GM20000 (cell line): Measurements from ENCODE around the gene IQGAP2.
"Not testable (repeated sequence)": the region's sequence is repeated elsewhere in the genome, so short reads cannot be mapped to it uniquely, and the experiment has no call there.

Experiments
- DNase-seq: peaks from one replicate; pipeline ENCODE4 v3.0.0; 2012; ENCODE audit warnings: low spot score
- TF ChIP-seq, protein P1 (sequence below): IDR thresholded peaks from 2 replicates; pipeline ENCODE4 v1.5.1; 2012; ENCODE audit warnings: mild to moderate bottlenecking, control low read depth; ENCODE audit errors: extremely low read depth, missing control alignments

IQGAP2 gene

DNA sequence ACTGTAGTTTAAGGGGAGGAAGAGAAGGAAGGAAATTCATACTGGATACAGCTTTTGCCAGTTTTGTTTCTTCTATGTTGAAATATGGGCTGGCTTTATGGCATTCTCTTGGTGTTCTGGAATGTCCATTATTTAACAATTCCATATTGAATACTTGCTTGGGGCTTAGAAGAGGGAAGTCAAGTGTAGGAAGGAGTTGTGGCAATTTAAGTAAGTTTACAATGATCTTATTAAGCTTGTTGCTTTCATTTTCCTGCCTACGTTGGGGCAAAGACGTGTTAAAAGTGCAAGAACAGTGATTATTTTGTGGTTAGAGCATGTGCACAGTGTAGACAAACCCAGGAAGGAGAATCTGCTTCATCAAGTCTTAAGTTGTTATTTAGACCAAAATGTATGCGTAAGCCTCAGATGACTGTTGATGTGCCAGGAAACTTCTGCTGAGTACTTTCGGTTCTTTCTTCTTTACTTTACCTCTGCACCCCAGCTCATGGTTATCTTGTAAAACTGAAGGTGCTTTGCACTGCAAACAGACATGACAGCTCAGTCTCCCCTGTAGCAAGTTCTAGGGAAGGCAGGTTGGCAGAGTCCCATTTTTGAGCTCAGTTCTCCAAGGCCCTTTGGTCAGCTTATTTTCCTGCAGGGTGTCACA, 144.3 kb downstream of the IQGAP2 start:
- TF ChIP-seq, protein P1, sequence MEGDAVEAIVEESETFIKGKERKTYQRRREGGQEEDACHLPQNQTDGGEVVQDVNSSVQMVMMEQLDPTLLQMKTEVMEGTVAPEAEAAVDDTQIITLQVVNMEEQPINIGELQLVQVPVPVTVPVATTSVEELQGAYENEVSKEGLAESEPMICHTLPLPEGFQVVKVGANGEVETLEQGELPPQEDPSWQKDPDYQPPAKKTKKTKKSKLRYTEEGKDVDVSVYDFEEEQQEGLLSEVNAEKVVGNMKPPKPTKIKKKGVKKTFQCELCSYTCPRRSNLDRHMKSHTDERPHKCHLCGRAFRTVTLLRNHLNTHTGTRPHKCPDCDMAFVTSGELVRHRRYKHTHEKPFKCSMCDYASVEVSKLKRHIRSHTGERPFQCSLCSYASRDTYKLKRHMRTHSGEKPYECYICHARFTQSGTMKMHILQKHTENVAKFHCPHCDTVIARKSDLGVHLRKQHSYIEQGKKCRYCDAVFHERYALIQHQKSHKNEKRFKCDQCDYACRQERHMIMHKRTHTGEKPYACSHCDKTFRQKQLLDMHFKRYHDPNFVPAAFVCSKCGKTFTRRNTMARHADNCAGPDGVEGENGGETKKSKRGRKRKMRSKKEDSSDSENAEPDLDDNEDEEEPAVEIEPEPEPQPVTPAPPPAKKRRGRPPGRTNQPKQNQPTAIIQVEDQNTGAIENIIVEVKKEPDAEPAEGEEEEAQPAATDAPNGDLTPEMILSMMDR = no peak

DNA sequence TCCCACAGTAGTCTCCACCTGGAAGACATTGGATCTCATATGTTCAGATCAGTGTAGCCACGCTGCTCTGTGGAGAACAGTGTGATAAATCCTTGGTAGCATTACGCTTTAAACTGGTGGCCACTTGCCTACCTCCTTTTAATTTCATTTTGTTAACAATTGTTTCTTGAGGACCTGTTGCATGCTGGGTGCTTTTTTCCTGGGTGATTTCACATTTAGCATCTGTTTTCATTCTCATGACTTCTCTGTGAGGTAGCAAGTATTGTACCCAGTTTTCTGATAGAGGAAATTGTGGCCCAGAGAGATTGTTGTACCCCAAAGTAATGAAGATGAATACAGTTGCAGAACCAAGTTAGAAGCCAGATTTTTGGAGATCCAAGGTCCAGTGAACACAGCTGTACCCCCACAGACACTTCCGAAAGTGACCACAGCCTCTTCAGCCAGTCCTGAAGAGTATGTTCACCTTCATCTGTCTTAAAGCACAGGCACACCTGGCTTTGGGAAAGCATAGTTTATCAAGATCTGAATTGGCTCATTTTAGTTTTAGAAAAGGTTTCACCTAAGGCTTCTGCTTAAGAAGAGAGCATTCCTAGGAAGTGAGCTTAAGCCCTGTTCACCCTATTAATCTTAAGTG, 144.9 kb downstream of the IQGAP2 start:
- TF ChIP-seq, protein P1 = no peak
- DNase-seq = no peak

More for the DNA sequence above, 144.3 kb downstream of the IQGAP2 start:
- peak; percentile 70 for DNase-seq

DNA sequence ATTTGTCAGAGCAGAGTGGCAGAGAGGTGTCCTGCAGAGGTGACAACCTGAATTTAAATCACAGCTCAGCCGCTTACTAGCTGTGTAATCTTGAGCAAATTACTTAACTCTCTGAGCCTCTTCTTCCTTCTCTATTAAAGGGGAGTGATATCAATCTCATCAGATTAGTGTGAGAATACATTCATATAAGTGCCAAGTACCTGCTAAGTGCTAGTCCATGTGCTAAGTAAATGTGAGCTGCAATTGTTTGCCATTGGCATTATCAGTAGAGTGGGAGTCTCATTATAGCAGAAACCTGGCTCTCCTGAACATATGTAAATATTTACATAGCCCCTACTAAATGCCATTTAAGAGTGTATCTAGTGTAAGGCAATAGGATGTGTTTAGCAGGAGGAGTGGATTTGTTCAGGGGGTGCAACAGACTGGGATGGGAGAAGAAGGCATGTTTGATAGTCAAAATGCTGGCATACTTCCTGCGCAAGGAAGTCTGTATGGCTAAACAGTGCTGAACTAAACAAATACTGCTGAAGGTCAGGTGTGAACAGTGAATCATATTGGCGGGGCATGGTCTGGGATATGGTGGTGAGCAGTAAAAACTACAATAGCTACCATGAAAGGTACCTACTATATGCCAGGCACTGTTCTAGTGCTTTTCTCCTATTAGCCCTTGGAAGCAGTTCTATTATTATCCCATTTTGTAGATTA, 145.6 kb downstream of the IQGAP2 start:
- no peak for DNase-seq
- TF ChIP-seq, protein P1 = no peak

DNA sequence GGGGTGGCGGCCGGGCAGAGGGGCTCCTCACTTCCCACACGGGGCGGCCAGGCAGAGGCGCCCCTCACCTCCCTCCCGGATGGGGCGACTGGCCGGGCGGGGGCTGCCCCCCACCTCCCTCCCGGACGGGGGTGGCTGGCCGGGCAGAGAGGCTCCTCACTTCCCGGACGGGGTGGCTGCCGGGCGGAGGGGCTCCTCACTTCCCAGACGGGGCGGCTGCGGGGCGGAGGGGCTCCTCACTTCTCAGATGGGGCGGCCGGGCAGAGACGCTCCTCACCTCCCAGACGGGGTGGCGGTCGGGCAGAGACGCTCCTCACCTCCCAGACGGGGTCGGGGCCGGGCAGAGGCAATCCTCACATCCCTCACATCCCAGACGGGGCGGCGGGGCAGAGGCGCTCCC, 147.8 kb downstream of the IQGAP2 start:
- not testable (repeated sequence) for DNase-seq

DNA sequence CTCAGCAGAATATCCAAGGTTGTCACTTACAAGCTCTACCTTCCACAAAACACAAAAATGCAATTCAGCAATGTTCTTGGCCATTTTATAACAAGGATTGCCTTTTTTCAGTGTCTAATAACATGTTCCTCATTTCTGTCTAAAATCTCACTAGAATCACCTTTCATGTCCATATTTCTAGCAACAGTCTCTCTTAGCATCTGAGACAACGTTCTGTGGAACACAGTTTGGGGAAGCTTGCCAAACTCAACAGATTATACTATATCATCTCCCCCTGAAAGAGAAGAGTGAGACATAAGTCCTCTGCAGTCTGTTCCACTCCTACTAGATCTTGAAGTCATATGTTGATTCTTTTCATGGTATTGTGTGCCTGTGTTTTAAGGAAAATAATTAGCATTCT, 149.5 kb downstream of the IQGAP2 start:
- no peak for DNase-seq
- TF ChIP-seq, protein P1 = no peak

DNA sequence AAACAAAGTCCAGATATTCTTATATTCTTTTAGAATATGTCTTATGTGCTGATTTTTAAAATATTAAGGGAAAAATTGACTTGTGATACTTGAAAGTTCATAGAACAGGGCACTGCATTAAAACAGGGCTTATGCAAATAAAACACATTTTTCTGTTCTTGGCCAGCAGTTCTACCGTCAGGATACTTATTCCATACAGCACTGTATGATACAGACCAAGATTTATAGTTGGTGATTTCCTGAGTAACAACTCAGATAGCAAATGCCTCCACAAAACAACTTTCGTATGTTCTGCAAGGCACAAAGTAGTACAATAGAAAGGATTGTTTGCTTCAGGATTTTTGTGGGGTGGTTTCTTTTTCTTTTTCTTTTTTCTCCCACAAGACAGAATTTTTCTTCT, 150.2 kb downstream of the IQGAP2 start:
- no peak for DNase-seq
- TF ChIP-seq, protein P1 = no peak

DNA sequence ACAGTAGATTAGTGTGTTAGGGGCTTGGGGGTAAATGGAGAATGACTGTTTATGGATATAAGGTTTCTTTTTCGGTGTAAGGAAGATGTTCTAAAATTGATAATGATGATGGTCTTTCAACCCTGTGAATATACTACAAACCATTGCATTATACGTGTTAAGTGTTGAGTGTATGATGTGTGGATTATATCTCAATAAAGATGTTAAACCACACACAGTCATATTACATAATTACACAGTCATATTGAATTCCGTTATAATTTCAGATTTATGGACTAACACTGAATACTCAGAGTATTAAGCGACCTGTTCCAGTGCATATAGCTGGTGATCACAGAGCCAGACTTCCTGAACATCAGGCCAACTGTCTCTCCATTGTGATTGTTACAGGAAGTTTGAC, 152.0 kb downstream of the IQGAP2 start:
- TF ChIP-seq, protein P1 = no peak
- DNase-seq = no peak
